Stimulated activated CD4-positive, alpha-beta T cell treated with anti-CD3 and anti-CD28 coated beads, Interleukin-4, amount 100 ng/mL, for 24 hours (primary cell): Measurements from ENCODE around the gene ASPSCR1.

Source experiments
- DNase-seq: peaks from one replicate; pipeline ENCODE4 v3.0.0-alpha.2; 2020

ASPSCR1 gene

DNA sequence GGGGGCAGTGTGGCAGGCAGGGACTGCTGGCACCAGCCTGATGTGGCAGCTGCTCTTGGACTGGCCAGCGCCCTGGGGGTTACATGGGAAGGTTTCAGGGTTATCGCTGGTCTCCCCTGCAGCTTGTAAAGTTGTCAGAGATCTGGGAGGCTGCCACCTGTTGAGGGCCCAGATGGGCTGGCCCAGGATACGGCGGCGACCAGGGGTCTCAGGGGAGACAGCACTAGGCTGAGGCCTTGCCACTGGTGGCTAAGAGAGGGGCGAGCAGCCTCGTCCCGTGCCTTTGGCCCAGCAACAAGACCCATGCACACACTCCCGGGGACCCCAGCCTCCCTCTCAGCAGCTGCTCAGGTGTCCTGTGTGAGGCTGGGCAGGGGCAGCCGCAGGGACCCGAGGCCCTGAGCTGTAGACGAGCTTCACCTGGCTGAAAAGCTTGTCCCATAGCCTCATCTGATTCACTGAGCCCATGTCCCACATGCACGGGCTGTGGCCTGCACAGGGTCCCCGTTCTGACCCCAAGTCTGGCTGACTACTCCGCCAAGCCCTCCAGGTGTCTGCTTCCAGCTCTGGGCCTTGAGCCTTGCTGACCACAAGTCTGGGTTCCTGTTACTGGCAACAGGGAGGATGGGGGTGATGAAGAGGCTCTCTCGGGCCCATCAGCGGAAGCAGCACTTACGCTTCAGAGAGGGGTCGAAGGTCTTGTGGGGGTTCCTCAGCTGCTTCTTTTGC lies 82.0 kb downstream of the ASPSCR1 start:
- no peak for DNase-seq

DNA sequence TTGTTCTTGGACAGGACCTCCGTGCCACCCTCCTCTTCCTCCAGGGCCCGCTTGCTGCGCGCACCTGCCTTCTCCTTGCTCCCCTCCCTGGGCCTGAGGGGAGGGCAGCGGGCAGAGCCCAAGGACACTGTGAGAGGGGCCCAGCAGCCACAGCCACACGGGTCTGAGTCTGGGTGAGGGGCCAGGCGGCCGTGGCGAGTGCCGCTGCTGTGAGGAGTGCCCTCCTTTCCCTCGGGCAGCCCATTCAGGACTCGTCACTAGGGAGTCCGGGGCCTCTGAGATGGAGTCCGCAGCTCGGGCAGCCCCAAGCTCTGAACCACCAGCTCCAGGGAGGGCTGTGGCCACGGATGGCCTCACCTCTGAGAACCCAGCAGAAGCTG lies 82.6 kb downstream of the ASPSCR1 start:
- DNase-seq = no peak

DNA sequence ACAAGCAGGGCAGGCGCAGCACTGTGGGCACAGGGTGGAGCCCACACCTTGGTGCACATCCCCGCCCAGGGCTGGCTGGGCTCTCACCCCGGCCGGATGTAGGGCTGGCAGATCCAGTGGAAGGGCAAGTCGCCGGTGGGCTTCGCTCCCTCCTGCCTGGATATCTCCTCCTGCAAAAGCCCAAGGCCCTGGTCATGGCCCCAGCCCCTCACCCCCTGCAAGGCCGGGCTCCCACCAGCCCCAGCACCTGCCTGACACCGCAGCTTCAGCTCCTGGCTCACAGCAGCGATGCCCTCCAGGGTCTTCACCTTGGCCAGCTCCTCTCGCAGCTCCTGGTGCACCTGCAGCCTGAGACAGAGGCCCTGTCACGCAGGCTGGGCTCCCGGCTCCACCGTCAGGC lies 83.2 kb downstream of the ASPSCR1 start:
- DNase-seq = no peak

DNA sequence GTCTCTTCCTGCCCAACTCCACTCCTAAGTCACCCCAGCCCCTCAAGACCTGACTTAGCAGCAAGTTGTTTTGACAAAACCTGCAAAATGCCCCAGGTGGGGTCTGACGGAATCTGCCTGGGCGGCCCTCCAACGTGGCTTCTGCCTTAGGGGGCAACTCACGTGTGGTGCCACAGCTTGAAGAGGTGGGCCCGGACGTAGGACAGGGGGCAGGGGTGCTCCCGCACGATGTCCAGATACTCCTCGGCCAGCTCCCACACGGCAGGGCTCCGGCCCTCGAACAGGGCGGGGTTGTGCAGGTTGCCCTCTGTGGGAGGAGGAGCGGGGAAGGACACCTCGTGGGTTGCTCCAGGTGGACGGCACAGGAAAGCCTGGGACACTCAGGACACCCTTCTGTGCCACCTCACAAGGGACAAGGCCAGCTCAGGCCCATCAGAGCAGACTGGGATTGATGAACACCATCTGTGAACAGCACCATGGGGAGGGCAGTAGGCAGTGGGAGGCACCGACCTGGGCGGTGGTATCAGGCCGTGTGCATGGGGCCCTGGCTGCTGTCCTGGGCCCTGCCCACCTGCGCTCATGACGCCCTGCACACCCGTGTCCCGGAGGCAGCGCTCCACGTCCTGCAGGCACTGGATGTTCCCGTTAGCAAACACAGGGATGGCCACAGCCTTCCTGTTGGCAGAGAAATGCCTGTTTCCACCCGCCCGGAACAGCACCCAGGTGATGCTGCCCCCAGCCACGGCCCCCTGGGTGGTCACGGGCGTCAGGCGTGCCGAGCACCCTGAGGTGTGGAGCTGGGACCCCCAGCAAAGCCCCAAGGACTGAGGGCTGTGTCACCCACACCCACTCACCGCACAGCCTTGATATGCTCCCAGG lies 83.9 kb downstream of the ASPSCR1 start:
- DNase-seq = no peak

DNA sequence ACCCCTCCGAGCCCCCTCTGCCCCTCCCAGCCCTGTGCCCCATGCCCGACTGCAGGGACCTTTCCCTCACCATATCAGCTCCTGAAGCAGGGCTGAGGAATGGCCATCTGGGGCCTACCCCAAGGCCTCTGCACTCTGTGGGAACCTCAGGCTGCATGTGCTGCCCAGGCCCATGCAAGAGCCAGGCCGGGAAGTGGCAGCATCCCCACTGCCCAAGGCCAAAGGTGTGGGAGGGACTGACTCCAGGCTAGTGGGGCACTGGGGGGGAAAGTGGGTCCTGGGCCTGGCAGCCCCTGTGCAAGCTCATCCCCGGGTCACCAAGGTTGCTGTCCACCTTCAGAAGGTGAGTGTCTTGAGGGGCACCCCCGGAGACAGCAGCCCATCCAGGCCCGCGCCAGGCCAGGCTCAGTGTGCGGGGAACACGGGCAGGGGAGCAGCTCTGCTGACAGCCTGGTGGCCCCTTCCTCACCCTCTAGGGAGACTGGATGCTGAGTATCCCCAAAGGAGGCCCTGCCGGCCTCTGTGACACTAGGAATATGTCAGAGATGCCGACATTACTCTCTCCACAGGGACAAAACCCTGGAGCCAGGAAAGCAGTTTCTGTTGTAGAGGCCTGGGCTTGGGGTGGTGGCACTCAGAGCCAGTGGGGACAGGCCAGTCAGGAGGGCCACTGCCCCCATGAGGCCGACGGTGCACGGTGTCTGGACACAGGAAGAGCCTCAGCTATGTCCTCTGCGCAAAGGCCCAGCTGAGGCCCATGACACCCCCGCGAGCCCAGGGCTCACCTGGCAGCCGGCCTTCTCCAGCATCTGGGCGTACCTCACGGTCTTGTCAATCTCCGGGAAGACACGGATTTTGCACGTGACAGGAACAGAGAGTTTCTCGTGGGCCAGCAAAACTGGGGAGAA lies 84.9 kb downstream of the ASPSCR1 start:
- no peak for DNase-seq

DNA sequence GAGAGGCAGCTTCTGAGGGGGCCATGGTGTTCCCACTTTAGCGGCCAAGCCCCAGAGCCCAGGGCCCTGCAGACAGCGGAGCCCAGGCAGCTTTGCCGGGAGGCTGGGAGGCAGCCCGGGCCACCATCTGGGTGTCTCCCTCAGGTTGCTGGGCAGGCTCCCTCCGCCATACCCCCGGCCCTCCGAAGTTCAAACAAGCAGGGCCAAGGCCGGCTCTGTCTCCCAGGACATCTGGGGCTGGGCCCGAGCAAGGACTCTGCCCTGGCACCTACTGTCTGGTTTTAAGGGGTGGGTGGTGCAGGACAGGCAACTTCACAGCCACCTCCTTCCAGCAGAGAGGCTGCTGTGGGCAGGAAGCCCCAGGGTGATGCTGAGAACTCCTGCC lies 85.5 kb downstream of the ASPSCR1 start:
- DNase-seq = no peak

DNA sequence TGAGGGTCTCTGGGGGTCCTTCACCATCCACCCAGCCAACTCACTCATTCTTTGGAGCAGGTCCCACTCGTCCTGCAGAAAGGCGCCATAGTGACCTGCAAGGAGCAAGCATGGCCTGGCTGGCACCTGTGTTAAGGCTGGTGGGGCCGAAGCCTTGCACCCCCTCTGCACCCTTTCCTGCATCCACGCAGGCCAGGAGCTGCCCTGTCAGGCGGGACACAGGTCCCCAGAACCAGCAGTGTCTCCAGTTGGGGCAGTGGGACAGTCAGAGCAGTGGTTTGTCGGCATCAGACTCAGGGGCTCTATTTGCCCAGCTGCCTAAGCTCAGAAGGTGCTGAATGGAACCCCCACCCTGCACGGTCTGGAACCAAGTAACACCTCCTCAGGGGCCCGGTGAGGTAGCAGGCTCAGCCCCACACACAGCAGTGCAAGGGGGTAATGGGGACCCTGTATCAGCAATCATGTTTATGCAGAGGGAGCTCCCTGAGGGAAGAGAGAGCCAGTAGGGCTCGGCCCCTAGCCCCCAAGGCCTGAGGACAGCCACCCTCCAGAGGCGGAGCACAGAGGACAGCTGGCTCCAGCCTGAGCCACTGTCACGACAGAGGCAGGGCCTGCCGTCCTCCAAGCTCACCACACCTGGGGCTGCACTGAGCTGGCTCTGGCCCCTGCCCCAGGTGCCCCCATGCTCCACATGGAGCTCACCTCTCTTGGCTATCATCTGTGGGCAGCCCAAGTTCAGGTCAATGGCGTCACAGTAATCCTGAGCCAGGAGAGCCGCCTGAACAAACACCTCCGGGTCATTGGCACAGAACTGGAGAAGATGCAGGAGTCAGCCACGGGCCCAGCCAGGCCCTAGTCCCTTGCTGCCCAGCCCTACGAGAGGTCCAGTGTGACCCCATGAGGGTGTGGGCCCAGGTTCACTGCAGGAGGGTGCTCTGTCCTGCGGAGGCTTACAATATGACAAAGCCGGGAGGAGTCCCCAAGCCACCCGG lies 86.3 kb downstream of the ASPSCR1 start:
- DNase-seq = no peak

DNA sequence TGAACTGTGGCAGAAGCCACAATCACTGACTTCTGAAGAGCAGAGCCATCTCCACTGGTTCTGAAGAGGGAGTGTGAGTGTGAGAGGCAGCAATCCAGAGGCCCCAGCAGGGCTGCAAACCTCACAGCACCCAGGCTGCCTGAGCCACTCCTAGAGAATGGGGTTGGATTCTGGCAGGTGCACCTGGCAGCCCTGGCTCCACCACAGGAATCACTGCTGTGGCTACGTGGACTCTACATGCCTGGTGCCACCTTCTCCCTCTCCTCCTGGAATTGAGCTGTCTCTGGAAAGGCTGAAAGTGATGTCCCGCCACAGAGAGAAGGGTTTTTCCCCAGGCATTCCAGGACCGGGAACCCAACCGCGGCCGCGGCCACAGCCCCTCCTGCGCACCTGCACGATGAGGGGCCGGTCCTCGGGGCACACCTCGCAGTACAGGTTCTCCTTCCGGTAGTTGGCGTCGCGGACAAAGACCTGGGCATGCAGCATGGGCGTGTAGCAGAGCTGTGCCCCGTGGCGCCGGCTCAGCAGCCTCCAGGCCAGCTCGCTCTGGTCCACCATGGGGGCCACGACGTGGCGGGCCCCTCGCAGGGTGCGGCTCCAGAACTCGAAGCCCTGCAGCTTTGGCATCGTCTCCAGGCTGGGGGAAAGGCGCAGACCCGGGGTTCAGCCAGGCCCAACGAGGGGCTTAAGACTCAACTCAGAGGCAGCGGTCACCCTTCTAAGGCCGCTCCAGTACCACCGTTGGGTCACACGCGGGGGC lies 87.2 kb downstream of the ASPSCR1 start:
- DNase-seq = no peak

DNA sequence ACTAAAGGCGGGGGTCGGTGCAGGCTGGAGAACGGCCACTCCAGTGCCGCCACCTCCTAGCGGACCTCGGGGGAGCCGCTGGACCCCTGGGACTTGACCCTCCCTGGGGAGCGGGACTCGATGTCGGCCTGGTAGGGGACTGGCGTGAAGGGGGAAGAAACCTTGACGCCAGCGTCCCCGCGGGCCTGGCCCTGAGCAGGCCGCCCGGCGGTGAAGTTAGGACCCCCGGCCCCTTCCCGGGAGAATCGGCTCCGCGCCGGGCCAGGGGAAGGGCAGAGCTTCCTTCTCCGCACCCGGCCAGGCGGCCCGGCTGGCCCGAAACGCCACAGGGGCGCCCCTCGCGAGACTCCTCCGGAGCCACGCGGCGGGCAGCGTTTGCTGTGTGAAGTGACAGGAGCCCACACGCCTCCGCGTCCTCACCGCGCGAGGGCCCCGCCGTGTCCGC lies 87.8 kb downstream of the ASPSCR1 start:
- no peak for DNase-seq

DNA sequence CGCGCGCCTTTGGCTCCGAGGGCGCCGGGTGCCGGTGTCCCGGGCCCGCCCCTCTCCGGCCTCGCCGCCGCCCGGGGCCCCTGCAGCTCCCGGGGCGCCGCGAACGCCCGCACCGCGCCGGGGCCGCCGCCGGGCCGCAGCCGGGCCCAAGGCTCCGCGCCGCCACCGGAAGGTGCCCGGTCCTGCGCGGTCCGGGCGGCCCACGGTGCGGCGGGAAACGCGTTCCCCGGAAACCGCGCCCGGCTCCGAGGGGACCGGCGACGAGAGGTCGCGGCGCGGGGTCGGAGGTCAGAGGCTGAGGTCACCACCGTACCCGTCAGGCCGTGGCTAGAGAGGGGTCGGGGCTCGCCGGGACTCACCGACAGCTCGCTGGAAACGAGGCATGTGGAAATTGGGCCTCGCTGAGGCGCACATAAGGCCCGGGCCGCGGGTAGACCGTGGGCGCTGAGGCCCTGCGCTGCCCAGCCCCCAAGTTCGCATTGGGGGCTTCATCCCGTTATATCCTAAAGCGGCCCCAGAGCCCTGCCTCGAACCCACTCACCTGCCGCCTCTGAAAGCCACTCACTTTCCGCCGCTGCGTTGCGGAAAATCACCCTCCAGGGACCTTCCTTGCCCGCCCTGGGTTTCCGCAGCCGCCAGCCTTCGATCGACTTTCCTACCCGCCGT lies 88.3 kb downstream of the ASPSCR1 start, which contains the start of gene DUS1L:
TSS of gene DUS1L (minus strand) at position 167 of the 666 bp plus-strand sequence. CDS start 745 bp downstream, outside the sequence.
- DNase-seq = peak; percentile 72
